SU-DHL-6 (cell line): ENCODE data around the gene TRIP4.

Experiments used
- H2AFZ ChIP-seq: fragments of 200-600 bp; sonication (generic); 2 replicates; pipeline ENCODE4 v1.6.1; 2014; ENCODE audit warnings: low read depth, mild to moderate bottlenecking, moderate library complexity, mixed read lengths, antibody characterized with exemption, low read length; ENCODE audit not compliant: severe bottlenecking
- H3F3A ChIP-seq: fragments of 200-600 bp; shearing (Covaris generic); 2 replicates; pipeline ENCODE4 v1.6.0; 2016; ENCODE audit warnings: antibody characterized with exemption, mild to moderate bottlenecking; ENCODE audit not compliant: insufficient read depth
- H3K27ac ChIP-seq: fragments of 200-600 bp; sonication (generic); 2 replicates; pipeline ENCODE4 v1.5.1; 2016; ENCODE audit warnings: low read depth, mild to moderate bottlenecking, low read length, moderate library complexity, mixed read lengths
- H3K27me3 ChIP-seq: fragments of 200-600 bp; sonication (generic), shearing (Covaris generic); 2 replicates; pipeline ENCODE4 v1.6.0; 2014; ENCODE audit warnings: mild to moderate bottlenecking, low read length
- H3K36me3 ChIP-seq: fragments of 200-600 bp; sonication (generic); 2 replicates; pipeline ENCODE4 v1.6.1; 2014; ENCODE audit warnings: mild to moderate bottlenecking, low read length, mixed read lengths
- H3K4me2 ChIP-seq: fragments of 300-600, 200-600 bp; shearing (Covaris generic), sonication (generic); 2 replicates; pipeline ENCODE4 v1.6.0; 2014; ENCODE audit warnings: low read length, low read depth, mild to moderate bottlenecking; ENCODE audit not compliant: poor library complexity, severe bottlenecking
- H3K4me3 ChIP-seq: fragments of 200-600 bp; sonication (generic); 2 replicates; pipeline ENCODE4 v1.5.1; 2014; ENCODE audit warnings: antibody characterized with exemption, low read length, mild to moderate bottlenecking, mixed read lengths; ENCODE audit not compliant: insufficient read depth, poor library complexity, severe bottlenecking
- H3K79me2 ChIP-seq: fragments of 200-600 bp; sonication (generic); 2 replicates; pipeline ENCODE4 v1.6.1; 2014; ENCODE audit warnings: mild to moderate bottlenecking, low read length, moderate library complexity; ENCODE audit not compliant: insufficient read depth
- H3K9ac ChIP-seq: fragments of 200-600 bp; sonication (generic); 2 replicates; pipeline ENCODE4 v1.7.0; 2014; ENCODE audit warnings: mild to moderate bottlenecking, low read length
- H3K9me2 ChIP-seq: fragments of 200-600 bp; sonication (generic); replicated peaks from 2 replicates; pipeline ENCODE4 v1.6.1; 2014; ENCODE audit warnings: low read length; ENCODE audit not compliant: insufficient read depth
- H3K9me3 ChIP-seq: fragments of 200-600 bp; sonication (generic); 2 replicates; pipeline ENCODE4 v1.6.1; 2014; ENCODE audit warnings: low read length, mixed read lengths; ENCODE audit not compliant: insufficient read depth
- H4K20me1 ChIP-seq: fragments of 200-600 bp; sonication (generic); 2 replicates; pipeline ENCODE4 v1.6.1; 2014; ENCODE audit warnings: low read depth, mild to moderate bottlenecking, antibody characterized with exemption, low read length, moderate library complexity, mixed read lengths
- CTCF ChIP-seq: fragments of 200-600 bp; sonication (generic); IDR thresholded peaks from one replicate; pipeline ENCODE4 v1.5.1; 2017; ENCODE audit warnings: antibody characterized with exemption, mild to moderate bottlenecking, low read length, moderate library complexity; ENCODE audit not compliant: insufficient read depth, poor library complexity, severe bottlenecking
- EZH2phosphoT487 ChIP-seq: fragments of 200-600 bp; sonication (generic), shearing (Covaris generic); conservative IDR thresholded peaks from 2 replicates; pipeline ENCODE4 v1.6.1; 2018; ENCODE audit warnings: mild to moderate bottlenecking, antibody characterized with exemption, low read length, moderate library complexity, mixed read lengths

The TRIP4 gene

GRCh38 chr15:64483749-64484148 lies 96.1 kb downstream of the TRIP4 start:
- no peak for TF ChIP-seq EZH2phosphoT487
- TF ChIP-seq CTCF, result no peak
- Histone ChIP-seq H3K9me2 (no peaks in the 10 kb centered on the region), H3K4me3 (no peak overlapping the region), H3K9me3 (no peaks in the 10 kb centered on the region), H3K27ac (no peak overlapping the region), H3F3A (no peaks in the 10 kb centered on the region; the same call in 1 of the 2 replicates), H4K20me1 (no peaks in the 10 kb centered on the region), H3K79me2 (peaks cover 11% of the 10 kb centered on the region; the same call in 1 of the 2 replicates), H2AFZ (no peak overlapping the region), H3K4me2 (no peak overlapping the region), H3K36me3 (no peaks in the 10 kb centered on the region), H3K9ac (no peak overlapping the region), H3K27me3 (no peaks in the 10 kb centered on the region)

GRCh38 chr15:64485796-64486195 lies 98.2 kb downstream of the TRIP4 start:
- Histone ChIP-seq H2AFZ (no peak overlapping the region), H3K27me3 (no peaks in the 10 kb centered on the region), H4K20me1 (no peaks in the 10 kb centered on the region), H3K9ac (no peak overlapping the region), H3K79me2 (peaks cover 11% of the 10 kb centered on the region; the same call in 1 of the 2 replicates), H3K9me2 (no peaks in the 10 kb centered on the region), H3K27ac (no peak overlapping the region), H3K9me3 (no peaks in the 10 kb centered on the region), H3K4me2 (no peak overlapping the region), H3K4me3 (no peak overlapping the region), H3K36me3 (no peaks in the 10 kb centered on the region), H3F3A (no peaks in the 10 kb centered on the region; the same call in 1 of the 2 replicates)
- TF ChIP-seq EZH2phosphoT487, result no peak
- TF ChIP-seq CTCF, result no peak

- H3K27me3 ChIP-seq, result no peaks in the 10 kb centered on the region
- H3F3A ChIP-seq, result no peaks in the 10 kb centered on the region; the same call in 1 of the 2 replicates
- H3K79me2 ChIP-seq, result peaks cover 19% of the 10 kb centered on the region; the same call in 1 of the 2 replicates
- H3K9ac ChIP-seq, result no peak overlapping the region
- H3K4me2 ChIP-seq, result no peak overlapping the region
- no peak for TF ChIP-seq CTCF
- no peak for TF ChIP-seq EZH2phosphoT487
- H2AFZ ChIP-seq, result no peak overlapping the region
- no peaks in the 10 kb centered on the region for H3K36me3 ChIP-seq
- no peaks in the 10 kb centered on the region for H4K20me1 ChIP-seq
- H3K27ac ChIP-seq, result no peak overlapping the region
- no peaks in the 10 kb centered on the region for H3K9me2 ChIP-seq
- no peak overlapping the region for H3K4me3 ChIP-seq
- no peaks in the 10 kb centered on the region for H3K9me3 ChIP-seq
These were observed 103.1 kb downstream of the TRIP4 start for GRCh38 chr15:64490598-64491259.
